Loucy (cell line): ENCODE measurements around the gene MYPOP.

ENCODE experiments used
- H2AFZ ChIP-seq: fragments of 200-600 bp; sonication (generic); 2 replicates; pipeline ENCODE4 v1.6.0; 2016; ENCODE audit warnings: antibody characterized with exemption, mild to moderate bottlenecking, low read length, moderate library complexity
- H3F3A ChIP-seq: fragments of 200-600 bp; 2 replicates; pipeline ENCODE4 v1.6.0; 2016; ENCODE audit warnings: antibody characterized with exemption, low read depth, mild to moderate bottlenecking
- H3K27me3 ChIP-seq: fragments of 200-600 bp; sonication (generic); 2 replicates; pipeline ENCODE4 v1.6.1; 2014; ENCODE audit warnings: low read length, mild to moderate bottlenecking; ENCODE audit not compliant: insufficient read depth, poor library complexity, severe bottlenecking
- H3K36me3 ChIP-seq: fragments of 200-600 bp; sonication (generic); 2 replicates; pipeline ENCODE4 v1.6.1; 2016; ENCODE audit warnings: low read length; ENCODE audit not compliant: insufficient read depth
- H3K4me1 ChIP-seq: fragments of 200-600 bp; sonication (generic); 2 replicates; pipeline ENCODE4 v1.5.1; 2014; ENCODE audit warnings: low read length, mild to moderate bottlenecking; ENCODE audit not compliant: insufficient read depth, poor library complexity, severe bottlenecking
- H3K4me2 ChIP-seq: fragments of 200-600 bp; sonication (generic); 2 replicates; pipeline ENCODE4 v1.6.0; 2014; ENCODE audit warnings: antibody characterized with exemption, low read length, low read depth, mild to moderate bottlenecking; ENCODE audit not compliant: poor library complexity, severe bottlenecking
- H3K4me3 ChIP-seq: fragments of 200-600 bp; sonication (generic); 2 replicates; pipeline ENCODE4 v1.5.1; 2014; ENCODE audit warnings: low read length, mild to moderate bottlenecking, mixed read lengths; ENCODE audit not compliant: poor library complexity, severe bottlenecking
- H3K79me2 ChIP-seq: fragments of 200-600 bp; sonication (generic); 2 replicates; pipeline ENCODE4 v1.6.1; 2014; ENCODE audit warnings: low read length; ENCODE audit not compliant: insufficient read depth
- H3K9ac ChIP-seq: fragments of 200-600 bp; sonication (generic); 2 replicates; pipeline ENCODE4 v1.6.0; 2014; ENCODE audit warnings: mild to moderate bottlenecking, low read depth, low read length, moderate library complexity; ENCODE audit not compliant: poor library complexity, severe bottlenecking
- H3K9me2 ChIP-seq: fragments of 200-600 bp; sonication (generic); replicated peaks from 2 replicates; pipeline ENCODE4 v1.6.1; 2016; ENCODE audit warnings: low read depth, low read length, mixed read lengths
- H3K9me3 ChIP-seq: fragments of 200-600 bp; sonication (generic); 2 replicates; pipeline ENCODE4 v1.6.1; 2014; ENCODE audit warnings: mild to moderate bottlenecking, antibody characterized with exemption, low read length, low read depth; ENCODE audit not compliant: insufficient read depth
- H4K20me1 ChIP-seq: fragments of 200-600 bp; sonication (generic); 2 replicates; pipeline ENCODE4 v1.6.0; 2014; ENCODE audit warnings: antibody characterized with exemption, low read length, mild to moderate bottlenecking; ENCODE audit not compliant: insufficient read depth, poor library complexity, severe bottlenecking
- CTCF ChIP-seq: fragments of 200-600 bp; sonication (generic); conservative IDR thresholded peaks from 2 replicates; pipeline ENCODE4 v1.5.1; 2014; ENCODE audit warnings: mild to moderate bottlenecking, antibody characterized with exemption, low read length
- EZH2phosphoT487 ChIP-seq: fragments of 200-600 bp; IDR thresholded peaks from 2 replicates; pipeline ENCODE4 v1.6.1; 2018; ENCODE audit warnings: antibody characterized with exemption, mild to moderate bottlenecking, moderate library complexity, borderline replicate concordance

The MYPOP gene

GRCh38 chr19:45900738-45901431 lies 1.5 kb downstream of the MYPOP start:
- peak overlapping the region; percentile 99 for H3K4me3 ChIP-seq
- H2AFZ ChIP-seq: no peak overlapping the region
- H3K4me2 ChIP-seq: peak overlapping the region; percentile 85
- no peaks in the 10 kb centered on the region for H3K9me2 ChIP-seq
- H3F3A ChIP-seq: no peaks in the 10 kb centered on the region
- H3K79me2 ChIP-seq: peaks cover 27% of the 10 kb centered on the region
- H3K36me3 ChIP-seq: no peaks in the 10 kb centered on the region; the same call in 1 of the 2 replicates
- H3K9ac ChIP-seq: peak overlapping the region; percentile 13
- H4K20me1 ChIP-seq: peaks cover 4% of the 10 kb centered on the region
- TF ChIP-seq CTCF (no peak), EZH2phosphoT487 (no peak)
- no peaks in the 10 kb centered on the region for H3K27me3 ChIP-seq
- H3K9me3 ChIP-seq: no peaks in the 10 kb centered on the region
- H3K4me1 ChIP-seq: peaks cover 5% of the 10 kb centered on the region

GRCh38 chr19:45899919-45900589 lies 2.4 kb downstream of the MYPOP start:
- peak overlapping the region; percentile 85 for H3K4me2 ChIP-seq
- no peak overlapping the region for H3K9ac ChIP-seq
- peaks cover 27% of the 10 kb centered on the region for H3K79me2 ChIP-seq
- peaks cover 5% of the 10 kb centered on the region for H3K4me1 ChIP-seq
- no peaks in the 10 kb centered on the region for H3K27me3 ChIP-seq
- H3K9me2 ChIP-seq: no peaks in the 10 kb centered on the region
- H3K9me3 ChIP-seq: no peaks in the 10 kb centered on the region
- no peak for TF ChIP-seq CTCF
- no peak for TF ChIP-seq EZH2phosphoT487
- H3K36me3 ChIP-seq: no peaks in the 10 kb centered on the region; the same call in 1 of the 2 replicates
- peaks cover 4% of the 10 kb centered on the region for H4K20me1 ChIP-seq
- no peak overlapping the region for H2AFZ ChIP-seq
- H3F3A ChIP-seq: no peaks in the 10 kb centered on the region
- peak overlapping the region; percentile 99 for H3K4me3 ChIP-seq

GRCh38 chr19:45899253-45899652 lies 3.2 kb downstream of the MYPOP start:
- no peak overlapping the region for H3K4me2 ChIP-seq
- H3F3A ChIP-seq: no peaks in the 10 kb centered on the region
- H3K36me3 ChIP-seq: no peaks in the 10 kb centered on the region; the same call in 1 of the 2 replicates
- H3K9me3 ChIP-seq: no peaks in the 10 kb centered on the region
- H3K4me1 ChIP-seq: peaks cover 5% of the 10 kb centered on the region
- no peak overlapping the region for H2AFZ ChIP-seq
- TF ChIP-seq EZH2phosphoT487: no peak
- TF ChIP-seq CTCF: no peak
- peaks cover 4% of the 10 kb centered on the region for H4K20me1 ChIP-seq
- H3K9me2 ChIP-seq: no peaks in the 10 kb centered on the region
- H3K4me3 ChIP-seq: no peak overlapping the region
- H3K27me3 ChIP-seq: no peaks in the 10 kb centered on the region
- H3K9ac ChIP-seq: no peak overlapping the region
- peaks cover 27% of the 10 kb centered on the region for H3K79me2 ChIP-seq
